ENCODE results near the gene TUBB4B.

- TF ChIP-seq CTCF (IDR thresholded peaks at IDR 0.05) (no peak), POLR2A (IDR thresholded peaks at IDR 0.05) (no peak)
Measured at GRCh38 chr9:137272241-137273094, 31.4 kb downstream of the TUBB4B start.
